Osteoblast (primary cell): Measurements from ENCODE around the gene SRPK2. TPM values are rescaled to one million over a fixed set of nuclear protein-coding genes. Genes with fewer than 3 reads are reported as not detected.

Experiments
- DNase-seq: peaks from one replicate; pipeline ENCODE4 v3.0.0; 2011; ENCODE audit warnings: low spot score, mixed read lengths; ENCODE audit not compliant: insufficient read length; ENCODE audit errors: missing footprints
- H2AFZ ChIP-seq: 2 replicates; pipeline ENCODE4 v1.6.0; 2011; ENCODE audit warnings: mild to moderate bottlenecking, low read length
- H3K27ac ChIP-seq: 2 replicates; pipeline ENCODE4 v1.5.1; 2011; ENCODE audit warnings: mild to moderate bottlenecking, low read depth, low read length, moderate library complexity
- H3K27me3 ChIP-seq: 2 replicates; pipeline ENCODE4 v1.6.0; 2012; ENCODE audit warnings: mild to moderate bottlenecking, control low read depth, inconsistent platforms, low read length, moderate library complexity; ENCODE audit not compliant: insufficient read depth
- H3K36me3 ChIP-seq: 2 replicates; pipeline ENCODE4 v1.5.1; 2011; ENCODE audit warnings: mild to moderate bottlenecking, low read length, control low read depth, moderate library complexity; ENCODE audit not compliant: insufficient read depth
- H3K4me1 ChIP-seq: 2 replicates; pipeline ENCODE4 v1.5.1; 2011; ENCODE audit warnings: mild to moderate bottlenecking, low read length, control low read depth, moderate library complexity; ENCODE audit not compliant: insufficient read depth
- H3K4me2 ChIP-seq: 2 replicates; pipeline ENCODE4 v1.6.0; 2011; ENCODE audit warnings: mild to moderate bottlenecking, low read length; ENCODE audit not compliant: insufficient read depth
- H3K4me3 ChIP-seq: fragments of 200-600 bp; sonication (generic); 3 replicates; pipeline ENCODE4 v1.5.1; 2012; ENCODE audit warnings: mild to moderate bottlenecking, low read length, inconsistent platforms; ENCODE audit not compliant: insufficient read depth
- H3K79me2 ChIP-seq: 2 replicates; pipeline ENCODE4 v1.6.0; 2012; ENCODE audit warnings: mild to moderate bottlenecking, low read length, control low read depth, inconsistent platforms; ENCODE audit not compliant: insufficient read depth
- H3K9me3 ChIP-seq: 2 replicates; pipeline ENCODE4 v1.5.1; 2011; ENCODE audit warnings: low read depth, low read length, control low read depth
- H4K20me1 ChIP-seq: 2 replicates; pipeline ENCODE4 v1.6.0; 2012; ENCODE audit warnings: mild to moderate bottlenecking, low read length, control low read depth; ENCODE audit not compliant: insufficient read depth
- CTCF ChIP-seq: IDR thresholded peaks from 2 replicates; pipeline ENCODE4 v1.5.1; 2011; ENCODE audit warnings: mild to moderate bottlenecking, low read depth, low read length, moderate library complexity; ENCODE audit errors: extremely low read depth
- total RNA-seq: library from RNA; depleted of rRNA; stranded (reverse); fragments of >200 nt; gene quantifications from 2 replicates; pipeline ENCODE4 v1.2.3, GENCODE V29; 2012

SRPK2 gene
- total RNA-seq, 1 donor, result 82.2 TPM

GRCh38 chr7:105408791-105409410 lies 20.2 kb upstream of the SRPK2 start:
- peak; percentile 41 for DNase-seq
- Histone ChIP-seq H3K9me3 (no peaks in the 10 kb centered on the region), H2AFZ (no peak overlapping the region), H3K36me3 (no peaks in the 10 kb centered on the region), H4K20me1 (no peaks in the 10 kb centered on the region), H3K27me3 (no peaks in the 10 kb centered on the region), H3K79me2 (no peaks in the 10 kb centered on the region), H3K27ac (no peak overlapping the region), H3K4me1 (no peaks in the 10 kb centered on the region), H3K4me3 (no peak overlapping the region), H3K4me2 (no peak overlapping the region)
- TF ChIP-seq CTCF, result no peak

- no peak for TF ChIP-seq CTCF
- H3K36me3 ChIP-seq, result no peaks in the 10 kb centered on the region
- H2AFZ ChIP-seq, result no peak overlapping the region
- H4K20me1 ChIP-seq, result no peaks in the 10 kb centered on the region
- H3K4me3 ChIP-seq, result no peak overlapping the region
- no peaks in the 10 kb centered on the region for H3K79me2 ChIP-seq
- H3K27me3 ChIP-seq, result no peaks in the 10 kb centered on the region
- no peak for DNase-seq
- H3K4me1 ChIP-seq, result peaks cover 21% of the 10 kb centered on the region
- H3K4me2 ChIP-seq, result no peak overlapping the region
- no peak overlapping the region for H3K27ac ChIP-seq
- H3K9me3 ChIP-seq, result no peaks in the 10 kb centered on the region
These were observed 14.4 kb upstream of the SRPK2 start for GRCh38 chr7:105403128-105403527.

GRCh38 chr7:105402221-105403095 lies 13.7 kb upstream of the SRPK2 start:
- Histone ChIP-seq H4K20me1 (no peaks in the 10 kb centered on the region), H3K36me3 (no peaks in the 10 kb centered on the region), H2AFZ (no peak overlapping the region), H3K4me3 (no peak overlapping the region), H3K4me1 (peaks cover 21% of the 10 kb centered on the region), H3K27me3 (no peaks in the 10 kb centered on the region), H3K79me2 (no peaks in the 10 kb centered on the region), H3K27ac (no peak overlapping the region), H3K4me2 (no peak overlapping the region), H3K9me3 (no peaks in the 10 kb centered on the region)
- peak; percentile 54 for DNase-seq
- TF ChIP-seq CTCF, result no peak

- DNase-seq, result peak; percentile 77
- Histone ChIP-seq H3K4me1 (peaks cover 21% of the 10 kb centered on the region), H3K9me3 (no peaks in the 10 kb centered on the region), H3K79me2 (no peaks in the 10 kb centered on the region), H3K4me2 (no peak overlapping the region), H4K20me1 (no peaks in the 10 kb centered on the region), H3K4me3 (no peak overlapping the region), H2AFZ (no peak overlapping the region), H3K27me3 (no peaks in the 10 kb centered on the region), H3K36me3 (no peaks in the 10 kb centered on the region), H3K27ac (no peak overlapping the region)
- TF ChIP-seq CTCF, result peak; percentile 35
These were observed 10.5 kb upstream of the SRPK2 start for GRCh38 chr7:105399043-105399725.
